Measurements from ENCODE around the gene EPN3.

Gene EPN3

DNA sequence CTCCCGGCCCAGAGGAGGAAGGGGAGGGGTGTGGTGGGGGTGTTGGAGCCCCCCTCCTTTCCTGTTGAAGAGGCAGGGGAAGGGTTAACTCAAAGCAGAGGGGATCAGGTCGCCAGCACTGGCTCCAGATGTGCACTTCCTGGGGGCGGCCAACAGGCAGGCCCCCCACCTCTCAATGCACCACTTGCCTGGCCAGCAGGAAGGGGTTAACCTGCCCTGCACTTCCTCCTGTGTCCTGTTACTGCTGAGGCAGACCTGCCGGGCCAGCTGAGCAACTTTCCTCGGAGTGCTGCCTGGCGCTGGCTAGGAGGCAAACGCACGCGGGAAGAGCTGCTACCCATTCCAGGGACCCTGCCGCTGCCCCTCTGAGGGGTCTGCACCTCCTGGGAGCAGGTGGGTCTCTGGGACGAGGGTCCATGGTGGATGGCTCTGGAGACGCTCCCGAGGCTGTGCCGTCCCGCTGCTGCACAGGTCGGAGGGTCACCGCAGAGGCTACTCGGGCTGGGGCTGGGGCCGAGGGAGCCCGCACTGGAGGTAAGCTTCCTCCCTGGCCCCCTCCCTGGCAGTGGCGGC lies at the start of gene EPN3:
Gene EPN3 (plus strand): TSS at position 284 of the 573 bp plus-strand sequence. CDS start 3,822 bp downstream, outside the sequence.
- no peak for TF ChIP-seq ZFX (IDR thresholded peaks at IDR 0.05; ENCODE audit: borderline replicate concordance)
- no peak for TF ChIP-seq CTCF (IDR thresholded peaks at IDR 0.05)

GRCh38 chr17:50483266-50483665 lies 49.3 kb upstream of the EPN3 start:
- no peak for TF ChIP-seq CTCF (IDR thresholded peaks at IDR 0.05)
- no peak for TF ChIP-seq ZFX (IDR thresholded peaks at IDR 0.05; ENCODE audit: borderline replicate concordance)
- H3K27ac ChIP-seq: peak overlapping the region; percentile 50

More for the DNA sequence above, at the start of gene EPN3:
- H3K27ac ChIP-seq: peak within 1 kb of the TSS; percentile 98

DNA sequence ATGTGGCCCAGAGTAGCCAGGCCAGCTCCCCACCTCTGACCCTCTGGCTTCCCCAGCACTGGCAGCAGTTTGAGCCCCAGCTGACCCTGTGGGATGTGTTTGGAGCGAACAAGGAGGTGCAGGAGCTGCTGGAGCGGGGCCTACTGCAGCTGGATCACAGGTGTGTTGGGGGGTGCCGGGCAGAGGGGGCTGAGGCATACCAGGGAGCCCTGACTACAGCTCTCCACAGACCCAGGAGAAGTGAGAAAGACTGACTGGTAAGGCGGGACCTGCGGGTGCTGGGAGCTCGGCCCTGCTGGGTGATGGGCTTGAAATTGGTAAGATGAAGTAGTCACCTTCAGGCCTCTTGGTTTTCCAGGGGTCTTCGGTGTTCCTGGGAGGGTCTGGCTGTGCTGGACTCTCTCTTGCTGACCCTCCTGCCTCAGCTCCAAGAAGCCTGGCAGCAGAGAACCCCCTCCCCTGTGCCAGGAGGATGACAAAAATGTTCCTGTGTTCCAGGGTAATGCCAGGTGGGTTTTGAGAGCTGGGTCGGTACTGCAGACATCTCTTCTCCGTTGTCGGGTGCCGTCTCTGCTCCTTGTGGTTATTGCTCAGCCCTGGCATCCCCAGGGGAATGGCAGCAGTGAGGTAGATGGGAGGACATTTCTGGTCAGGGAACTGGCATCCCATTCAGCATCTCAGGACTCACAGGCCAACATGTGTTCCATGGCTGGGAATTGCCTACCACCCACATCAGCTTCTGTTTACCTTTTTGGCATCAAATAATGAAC lies 48.0 kb upstream of the EPN3 start:
- no peak overlapping the region for H3K27ac ChIP-seq
- TF ChIP-seq CTCF (IDR thresholded peaks at IDR 0.05) (no peak), ZFX (IDR thresholded peaks at IDR 0.05; ENCODE audit: borderline replicate concordance) (no peak)

DNA sequence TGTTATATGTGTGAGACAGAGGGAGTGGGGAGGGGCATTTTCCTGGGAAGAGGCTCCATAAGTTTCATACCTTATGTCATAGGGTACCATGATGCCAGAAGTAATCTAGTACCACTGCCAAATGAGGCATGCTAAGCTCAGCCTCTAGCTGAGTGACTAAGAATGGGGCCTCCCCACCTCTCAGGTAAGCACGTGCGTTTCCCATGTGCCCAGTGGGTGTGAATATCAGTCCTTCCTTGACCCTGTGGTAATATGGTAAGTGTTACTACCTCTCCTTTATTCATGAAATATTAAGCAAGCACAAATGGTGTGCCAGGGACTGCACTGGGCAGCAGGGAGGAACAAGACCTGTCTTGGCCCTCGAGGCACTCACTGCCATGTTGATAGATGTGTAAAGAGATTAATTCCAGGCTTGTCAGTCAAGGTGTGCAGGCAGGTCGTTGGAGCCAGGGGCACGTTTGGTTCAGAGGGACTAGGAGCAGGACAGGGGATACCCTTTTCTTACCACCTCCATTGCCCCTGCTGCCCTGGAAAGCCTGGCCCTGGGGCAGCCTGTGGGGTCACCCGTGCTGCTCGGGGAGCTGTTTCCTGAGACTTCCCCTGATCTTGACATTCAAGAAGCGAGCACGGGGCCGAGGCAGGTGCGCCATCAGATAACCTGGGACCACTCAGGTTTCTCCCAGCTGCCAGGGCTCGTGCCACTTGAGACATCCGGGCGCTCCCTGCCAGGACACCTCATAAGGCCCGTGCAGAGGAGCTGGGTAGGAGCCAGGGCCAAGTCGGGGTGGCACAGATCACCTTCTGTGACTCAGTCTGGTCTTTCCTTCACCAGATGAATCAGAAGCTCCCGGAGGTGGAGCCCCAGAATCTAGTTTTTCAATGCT lies 45.1 kb upstream of the EPN3 start:
- TF ChIP-seq ZFX (IDR thresholded peaks at IDR 0.05; ENCODE audit: borderline replicate concordance) (no peak), CTCF (IDR thresholded peaks at IDR 0.05) (no peak)
- H3K27ac ChIP-seq: no peak overlapping the region

DNA sequence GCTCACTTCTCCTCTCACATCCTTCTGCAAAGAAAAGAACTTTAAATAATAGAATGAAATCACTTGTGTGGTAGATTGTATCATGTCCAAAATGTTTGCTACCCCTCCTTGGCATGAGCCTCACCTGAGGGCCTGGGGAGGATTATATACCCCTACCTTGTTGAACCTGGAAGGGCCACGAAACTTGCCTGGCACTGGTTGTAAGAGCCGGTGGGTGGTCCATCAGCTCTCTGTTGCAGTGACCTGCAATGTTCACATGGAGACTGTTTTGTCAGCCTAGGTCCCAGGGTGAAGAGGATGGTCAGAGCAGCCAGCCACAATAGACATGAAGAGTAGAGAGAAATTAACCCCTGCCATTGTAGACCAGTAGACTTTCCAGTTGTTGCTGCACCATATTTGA lies 43.7 kb upstream of the EPN3 start:
- H3K27ac ChIP-seq: no peak overlapping the region
- TF ChIP-seq ZFX (IDR thresholded peaks at IDR 0.05; ENCODE audit: borderline replicate concordance): no peak

DNA sequence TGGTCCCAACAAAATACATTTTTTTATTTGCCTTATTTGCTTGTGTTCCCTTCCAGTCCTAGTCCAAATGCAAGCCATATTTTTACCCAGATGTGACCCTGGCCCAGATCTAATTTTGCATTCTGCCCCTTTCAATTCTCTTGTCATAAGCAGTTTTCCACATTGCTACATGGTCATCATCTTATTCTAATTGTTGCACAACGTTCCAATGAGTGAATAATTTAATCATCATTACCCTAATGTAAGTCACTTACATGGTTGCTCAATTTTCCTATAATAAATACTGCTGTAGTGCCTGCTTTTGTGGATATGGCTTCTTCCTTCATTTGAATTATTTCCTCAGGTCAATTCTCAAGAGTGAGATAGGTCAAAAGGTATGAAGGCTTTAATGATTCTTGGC lies 41.0 kb upstream of the EPN3 start:
- no peak overlapping the region for H3K27ac ChIP-seq
- TF ChIP-seq ZFX (IDR thresholded peaks at IDR 0.05; ENCODE audit: borderline replicate concordance): no peak
- no peak for TF ChIP-seq CTCF (IDR thresholded peaks at IDR 0.05)

- no peak overlapping the region for H3K27ac ChIP-seq
- TF ChIP-seq ZFX (IDR thresholded peaks at IDR 0.05; ENCODE audit: borderline replicate concordance) (no peak), CTCF (IDR thresholded peaks at IDR 0.05) (no peak)
Measured at GRCh38 chr17:50492214-50492613, 40.3 kb upstream of the EPN3 start.
